Activated CD8-positive, alpha-beta memory T cell treated with anti-CD3 and anti-CD28 coated beads for 24 hours (primary cell): Measurements from ENCODE around the gene PTX4.

ENCODE experiments used
- DNase-seq: peaks from one replicate; pipeline ENCODE4 v3.0.0-alpha.2; 2020

The PTX4 gene

GRCh38 chr16:1458336-1458976 is 30.3 kb downstream of the PTX4 start:
- no peak for DNase-seq

DNA sequence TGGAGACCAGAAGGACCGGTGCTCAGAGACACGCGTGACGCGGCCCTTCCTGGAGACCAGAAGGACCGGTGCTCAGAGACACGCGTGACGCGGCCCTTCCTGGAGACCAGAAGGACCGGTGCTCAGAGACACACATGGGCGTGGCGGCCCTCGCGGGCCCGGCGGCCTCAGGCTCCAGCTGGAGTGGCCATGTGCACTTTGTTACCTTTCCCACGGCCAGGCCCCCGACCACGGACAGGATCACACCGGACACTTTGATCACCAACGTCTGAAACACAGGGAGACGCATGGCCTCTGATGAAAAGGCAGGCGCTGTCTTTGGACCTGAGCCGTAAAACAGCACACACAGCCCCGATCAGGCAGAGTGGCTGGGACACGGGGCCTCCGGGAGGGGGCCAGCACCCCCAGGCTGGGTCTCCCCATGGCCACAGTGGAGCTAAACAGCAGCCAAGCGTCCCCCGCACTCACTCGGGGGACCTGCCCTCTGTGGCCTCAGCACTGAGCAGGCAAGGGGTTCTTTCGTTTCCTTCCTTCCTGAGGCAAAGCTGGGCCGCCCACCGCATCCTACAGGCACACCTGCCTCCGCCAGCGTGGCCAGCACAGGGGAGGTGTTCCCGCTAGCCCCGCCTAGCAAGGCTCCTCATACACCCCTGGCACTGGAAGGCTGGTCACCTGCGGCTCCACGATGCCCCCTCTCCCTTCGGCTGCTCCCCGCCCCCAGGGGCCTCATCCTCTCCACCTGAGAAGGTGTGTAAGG is 31.1 kb downstream of the PTX4 start:
- no peak for DNase-seq

DNA sequence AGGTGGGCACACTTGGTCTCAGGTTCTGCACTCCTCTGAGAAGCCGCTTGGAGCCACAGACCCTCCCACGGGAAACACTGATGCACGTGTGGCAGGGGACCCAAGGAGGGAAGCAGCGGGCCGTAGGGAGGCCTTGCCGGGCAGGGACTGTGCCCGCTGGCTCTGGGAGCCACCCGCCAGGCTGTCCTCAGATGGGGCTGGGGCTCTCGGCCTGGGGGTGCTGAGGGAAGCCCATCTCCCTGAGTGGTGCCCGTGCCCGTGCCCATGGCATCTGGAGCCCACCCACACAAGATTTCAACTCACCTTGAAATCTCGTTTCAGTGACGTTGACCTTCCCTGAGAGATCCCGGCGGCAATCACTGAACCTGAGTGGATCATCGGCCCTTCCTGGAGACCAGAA is 31.8 kb downstream of the PTX4 start:
- DNase-seq, result no peak

GRCh38 chr16:1455190-1456171 is 33.3 kb downstream of the PTX4 start:
- no peak for DNase-seq

GRCh38 chr16:1454561-1454960 is 34.2 kb downstream of the PTX4 start:
- DNase-seq, result no peak

DNA sequence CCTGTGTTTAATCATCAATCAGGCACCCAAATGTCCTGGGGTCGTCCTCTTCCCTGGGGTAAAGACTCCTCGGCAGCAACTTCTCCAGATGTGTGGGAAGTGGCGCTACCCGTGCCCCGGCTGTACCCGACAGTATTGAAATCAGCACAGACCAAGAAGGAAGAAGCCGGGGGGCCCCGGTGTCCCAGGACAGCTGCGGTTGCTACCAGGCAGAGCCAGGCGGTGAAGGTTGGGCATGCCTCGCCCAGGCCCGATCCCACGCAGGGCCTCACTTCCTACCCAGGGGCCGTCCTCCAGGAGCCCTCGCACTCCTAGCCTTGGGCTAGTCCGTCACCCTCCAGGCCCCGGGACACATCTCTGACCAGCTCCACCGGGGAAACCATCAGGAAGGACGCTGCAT is 35.4 kb downstream of the PTX4 start:
- no peak for DNase-seq

DNA sequence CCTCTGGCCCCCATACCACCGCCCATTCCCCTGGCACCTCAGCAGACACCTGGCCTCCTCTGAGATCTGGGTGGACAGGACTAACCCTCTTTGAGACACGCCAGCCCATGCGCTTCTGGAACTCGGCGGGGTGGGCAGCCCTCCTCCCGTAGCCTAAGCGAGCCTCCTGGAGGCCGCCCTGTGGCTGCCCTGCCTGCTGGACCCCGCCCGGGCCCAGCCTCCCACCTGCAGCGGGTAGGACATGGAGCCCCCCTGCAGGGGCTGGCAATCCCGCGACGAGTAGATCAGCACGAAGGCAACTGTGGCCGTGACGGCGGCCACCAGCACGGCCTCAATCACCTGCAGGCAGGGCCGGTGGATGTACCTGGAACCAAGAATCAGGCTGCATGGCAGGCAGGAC is 36.2 kb downstream of the PTX4 start:
- DNase-seq, result no peak

GRCh38 chr16:1451702-1452392 is 36.9 kb downstream of the PTX4 start:
- DNase-seq, result no peak

- no peak for DNase-seq
Measured at GRCh38 chr16:1450841-1451240, 37.9 kb downstream of the PTX4 start.

DNA sequence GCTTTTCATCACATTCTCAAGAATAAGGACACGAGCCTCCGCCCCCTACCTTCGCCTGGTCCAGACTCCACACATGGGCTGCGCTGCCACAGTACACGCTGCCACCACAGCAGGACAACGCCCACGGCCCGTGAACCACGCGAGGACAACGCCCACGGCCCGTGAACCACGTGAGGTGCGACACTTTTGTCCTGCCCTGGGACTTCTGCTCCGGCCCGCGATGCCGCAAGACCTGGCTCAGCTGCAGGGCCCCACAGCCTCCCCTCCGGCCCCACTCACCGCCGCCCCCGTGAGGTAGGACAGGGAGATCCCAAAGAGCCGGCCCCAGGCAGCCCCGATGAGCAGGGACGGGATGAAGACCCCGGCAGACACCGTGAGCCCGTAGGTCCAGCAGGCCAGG is 38.5 kb downstream of the PTX4 start:
- no peak for DNase-seq

DNA sequence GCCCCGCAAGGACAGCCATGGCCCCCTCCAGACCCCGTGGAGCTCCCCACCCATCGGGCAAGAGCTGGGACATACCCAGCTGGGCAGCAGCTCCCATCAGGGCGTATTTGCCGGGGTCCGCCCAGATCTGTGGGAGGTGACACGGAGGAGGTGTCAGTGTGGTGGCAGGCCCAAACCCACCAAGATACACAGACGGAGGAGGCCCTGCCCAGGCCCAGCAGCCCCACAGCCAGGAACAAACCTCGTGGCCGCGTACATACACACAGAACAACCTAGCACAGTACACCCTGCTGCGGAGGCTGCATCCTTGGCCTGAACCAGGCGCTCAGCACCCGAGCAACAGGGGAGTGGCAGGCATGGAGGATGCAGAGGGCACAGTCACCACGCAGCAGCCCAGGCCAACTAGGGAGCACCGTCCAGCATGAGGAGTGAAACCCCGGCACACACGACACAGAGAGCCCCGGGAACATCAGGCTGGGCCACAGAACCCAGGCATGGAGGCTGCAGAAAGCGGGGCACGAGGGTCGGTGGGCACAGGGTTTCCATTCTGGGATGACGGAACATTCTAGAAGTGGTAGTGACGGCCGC is 39.4 kb downstream of the PTX4 start:
- DNase-seq, result no peak

- no peak for DNase-seq
Measured at GRCh38 chr16:1448536-1449116, 40.1 kb downstream of the PTX4 start.

- no peak for DNase-seq
Measured at GRCh38 chr16:1447965-1448364, 40.8 kb downstream of the PTX4 start.

- no peak for DNase-seq
Measured at GRCh38 chr16:1446296-1447080, 42.3 kb downstream of the PTX4 start.

GRCh38 chr16:1445518-1446203 is 43.1 kb downstream of the PTX4 start:
- no peak for DNase-seq

DNA sequence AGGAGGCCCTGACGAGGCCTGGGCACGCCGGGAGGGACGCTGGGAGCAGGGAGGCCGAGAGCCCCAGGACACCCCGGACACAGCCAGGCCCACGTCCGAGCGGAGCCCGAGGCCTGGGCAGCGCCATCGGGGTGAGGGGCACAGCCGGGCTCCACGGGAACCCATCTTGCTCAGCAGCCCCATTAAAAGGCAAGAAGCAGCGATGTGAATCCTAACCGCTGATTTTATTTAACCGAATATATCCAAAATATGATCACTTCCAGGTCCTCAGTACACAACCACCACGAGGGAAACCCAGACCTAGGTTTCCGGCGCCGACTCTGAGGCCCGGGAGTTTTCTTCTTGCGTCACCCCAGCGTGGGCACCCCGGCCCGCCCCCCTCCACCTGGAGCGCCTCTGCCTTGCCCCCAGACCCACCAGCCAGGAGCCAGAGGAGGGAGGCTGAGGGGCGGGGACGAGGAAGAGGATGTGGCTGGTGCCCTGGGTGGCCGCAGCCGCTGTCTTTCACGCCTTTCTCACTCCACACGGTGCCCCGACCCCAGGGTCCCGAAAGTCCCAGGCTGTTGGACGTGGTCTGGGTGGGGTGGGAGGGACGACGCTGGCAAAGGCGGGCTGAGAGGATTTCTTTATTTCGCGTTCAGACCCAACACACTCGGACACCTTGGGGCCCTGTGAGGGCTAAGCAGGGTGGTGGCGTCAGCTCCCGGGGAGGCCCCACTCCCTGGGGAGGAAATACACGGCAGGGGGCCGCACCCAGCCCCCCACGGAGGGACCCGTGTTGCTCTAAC is 43.8 kb downstream of the PTX4 start:
- no peak for DNase-seq

DNA sequence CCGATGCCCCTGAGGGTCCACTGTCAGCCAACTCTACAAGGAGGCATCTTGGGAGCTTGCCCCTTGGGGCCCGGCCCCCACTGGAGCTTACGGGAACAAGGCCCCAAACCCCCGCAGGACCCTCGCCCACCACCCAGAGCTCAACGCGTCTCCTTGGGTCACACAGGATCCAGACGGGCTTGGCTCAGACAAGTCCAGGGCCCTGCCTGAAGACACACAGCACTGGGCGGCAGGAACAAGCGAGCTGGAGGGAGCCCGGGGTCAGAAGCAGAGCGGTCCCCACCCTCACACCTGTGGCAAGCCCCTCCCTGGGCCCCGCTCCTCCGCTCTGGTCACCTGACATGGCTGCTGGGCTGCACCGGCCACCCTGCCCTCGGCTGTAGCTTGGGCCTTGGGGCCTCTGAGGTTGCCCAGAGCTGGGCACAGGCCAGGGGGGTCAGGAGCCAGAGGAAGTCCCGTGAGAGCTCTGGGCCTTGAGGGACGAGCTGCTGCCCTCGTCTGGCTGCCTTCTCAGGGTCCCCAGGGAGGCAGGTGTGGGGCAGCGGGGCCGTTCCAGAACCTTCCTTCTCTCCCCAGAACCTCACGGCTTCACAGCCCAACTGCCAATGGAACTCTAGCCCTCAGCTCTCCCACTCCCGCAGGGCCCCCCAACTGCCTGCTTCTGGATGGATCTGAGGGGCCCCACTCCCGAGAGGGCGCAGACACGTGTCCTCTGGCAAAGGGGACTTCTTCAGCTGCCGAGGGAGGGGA is 44.6 kb downstream of the PTX4 start, which contains the start of gene CCDC154:
Gene CCDC154 (minus strand): TSS at position 577 of the 750 bp plus-strand sequence. CDS start 234 bp downstream, at position 343.
- DNase-seq, result no peak

- DNase-seq, result no peak
Measured at GRCh38 chr16:1443403-1443973, 45.3 kb downstream of the PTX4 start.
